Tibial nerve (tissue), 4 donors: ENCODE measurements around the gene KATNB1.

Experiments used
- EP300 ChIP-seq, 2 donors: sonication (generic); formaldehyde crosslinking; IDR thresholded peaks; one replicate each; pipeline ENCODE4 v1.6.1; 2017; ENCODE audit warnings: antibody characterized with exemption in 2 of 2, mild to moderate bottlenecking in 1 of 2
- TF ChIP-seq, protein P1 (sequence below), 5 experiments: fragments of 200-600 bp in 3 of 5; fragments of 450-650 bp in 2 of 5; sonication (generic) in 3 of 5; IDR thresholded peaks; one replicate each; pipeline ENCODE4 v1.5.1; 2016 to 2019; ENCODE audit warnings: antibody characterized with exemption in 5 of 5, mild to moderate bottlenecking in 3 of 5, moderate library complexity in 2 of 5

DNA sequence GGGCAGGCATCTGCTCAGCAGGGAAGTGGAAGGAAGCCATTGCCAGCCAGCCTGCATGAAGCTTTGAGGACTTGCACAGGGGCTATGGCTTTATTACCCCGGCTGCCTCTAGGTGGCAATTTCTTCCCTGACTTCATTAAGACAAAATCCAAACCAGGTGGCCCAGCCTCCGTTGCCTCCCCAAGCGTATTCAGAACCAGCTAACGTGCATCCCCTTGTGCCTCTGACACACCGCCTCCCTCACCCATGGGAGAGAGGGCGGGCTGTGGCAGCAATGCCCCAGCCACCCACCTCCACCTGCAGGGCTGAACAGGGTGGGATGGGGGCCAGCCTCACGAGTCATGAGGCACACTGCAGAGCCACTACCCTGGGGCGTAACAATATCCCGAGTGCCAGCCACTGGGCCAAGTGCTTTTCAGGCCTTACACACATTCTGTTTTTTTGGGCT lies 59.9 kb downstream of the KATNB1 start:
- TF ChIP-seq, protein P1, sequence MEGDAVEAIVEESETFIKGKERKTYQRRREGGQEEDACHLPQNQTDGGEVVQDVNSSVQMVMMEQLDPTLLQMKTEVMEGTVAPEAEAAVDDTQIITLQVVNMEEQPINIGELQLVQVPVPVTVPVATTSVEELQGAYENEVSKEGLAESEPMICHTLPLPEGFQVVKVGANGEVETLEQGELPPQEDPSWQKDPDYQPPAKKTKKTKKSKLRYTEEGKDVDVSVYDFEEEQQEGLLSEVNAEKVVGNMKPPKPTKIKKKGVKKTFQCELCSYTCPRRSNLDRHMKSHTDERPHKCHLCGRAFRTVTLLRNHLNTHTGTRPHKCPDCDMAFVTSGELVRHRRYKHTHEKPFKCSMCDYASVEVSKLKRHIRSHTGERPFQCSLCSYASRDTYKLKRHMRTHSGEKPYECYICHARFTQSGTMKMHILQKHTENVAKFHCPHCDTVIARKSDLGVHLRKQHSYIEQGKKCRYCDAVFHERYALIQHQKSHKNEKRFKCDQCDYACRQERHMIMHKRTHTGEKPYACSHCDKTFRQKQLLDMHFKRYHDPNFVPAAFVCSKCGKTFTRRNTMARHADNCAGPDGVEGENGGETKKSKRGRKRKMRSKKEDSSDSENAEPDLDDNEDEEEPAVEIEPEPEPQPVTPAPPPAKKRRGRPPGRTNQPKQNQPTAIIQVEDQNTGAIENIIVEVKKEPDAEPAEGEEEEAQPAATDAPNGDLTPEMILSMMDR (IDR thresholded peaks at IDR 0.05) = peak in 3 of 5 experiments; percentile 13 to 29 (median 24)
- no peak for TF ChIP-seq EP300 (IDR thresholded peaks at IDR 0.05)
